Measurements from ENCODE around the gene DLST.
"Not testable (repeated sequence)": the region's sequence is repeated elsewhere in the genome, so short reads cannot be mapped to it uniquely, and the experiment has no call there.

Gene DLST

DNA sequence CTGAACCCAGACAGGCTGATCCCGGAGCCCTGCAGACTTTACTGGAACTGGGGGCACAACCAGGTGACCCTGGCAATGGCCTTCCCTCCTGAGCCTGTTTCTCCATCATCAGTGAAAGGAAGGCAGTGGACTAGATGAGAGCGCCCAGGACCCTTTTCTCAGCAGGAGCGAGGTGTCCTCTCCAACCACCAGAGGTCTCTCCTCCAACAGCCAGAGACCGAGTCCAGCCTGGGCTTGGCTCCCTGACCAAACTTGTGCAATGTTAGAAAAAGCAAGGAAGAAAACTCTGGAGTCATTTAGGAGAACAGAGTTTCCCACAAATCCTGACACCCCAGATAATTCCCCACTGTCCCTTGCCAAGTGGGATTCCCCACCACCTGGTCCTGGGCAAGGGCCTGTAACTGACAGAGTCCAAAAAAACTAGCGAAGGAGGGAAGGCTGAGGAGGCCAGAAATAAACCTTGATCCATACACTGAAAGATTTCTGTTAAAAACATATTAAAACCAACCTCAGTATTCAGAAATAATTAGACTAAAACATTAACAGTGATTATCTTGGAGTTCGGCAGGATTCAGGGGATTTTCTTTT, 32.4 kb downstream of the DLST start:
- no peaks in the 10 kb centered on the region for H3K36me3 Mint-ChIP-seq (ENCODE audit: low read depth)
- H3K27ac Mint-ChIP-seq = no peak overlapping the region
- no peaks in the 10 kb centered on the region for H3K4me1 Mint-ChIP-seq (ENCODE audit: low read depth)
- H3K27me3 Mint-ChIP-seq = no peaks in the 10 kb centered on the region
- no peaks in the 10 kb centered on the region for H3K9me3 Mint-ChIP-seq
- no peak overlapping the region for H3K4me3 Mint-ChIP-seq

DNA sequence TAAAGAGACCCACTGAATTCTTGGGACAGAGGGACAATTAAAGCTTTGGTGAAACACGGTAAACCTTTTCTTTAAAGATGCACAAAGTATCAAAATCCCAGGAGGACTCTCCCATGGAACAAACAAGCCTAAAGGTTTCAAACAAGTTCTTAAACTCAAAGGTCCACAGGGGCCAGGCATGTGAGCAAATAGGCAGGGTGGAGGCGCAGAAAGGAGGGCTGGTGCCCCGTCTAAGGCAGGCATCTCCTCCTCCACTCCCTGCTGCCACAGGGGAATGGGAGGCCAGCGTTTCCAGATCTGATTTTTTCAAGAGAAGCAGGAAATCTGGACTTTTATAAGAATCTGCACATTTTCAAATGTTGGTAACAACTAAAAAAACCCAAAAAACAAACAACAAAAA, 33.7 kb downstream of the DLST start:
- H3K4me3 Mint-ChIP-seq = no peak overlapping the region
- H3K27me3 Mint-ChIP-seq = no peaks in the 10 kb centered on the region
- H3K27ac Mint-ChIP-seq = no peak overlapping the region
- no peaks in the 10 kb centered on the region for H3K4me1 Mint-ChIP-seq (ENCODE audit: low read depth)
- H3K36me3 Mint-ChIP-seq (ENCODE audit: low read depth) = no peaks in the 10 kb centered on the region
- no peaks in the 10 kb centered on the region for H3K9me3 Mint-ChIP-seq

DNA sequence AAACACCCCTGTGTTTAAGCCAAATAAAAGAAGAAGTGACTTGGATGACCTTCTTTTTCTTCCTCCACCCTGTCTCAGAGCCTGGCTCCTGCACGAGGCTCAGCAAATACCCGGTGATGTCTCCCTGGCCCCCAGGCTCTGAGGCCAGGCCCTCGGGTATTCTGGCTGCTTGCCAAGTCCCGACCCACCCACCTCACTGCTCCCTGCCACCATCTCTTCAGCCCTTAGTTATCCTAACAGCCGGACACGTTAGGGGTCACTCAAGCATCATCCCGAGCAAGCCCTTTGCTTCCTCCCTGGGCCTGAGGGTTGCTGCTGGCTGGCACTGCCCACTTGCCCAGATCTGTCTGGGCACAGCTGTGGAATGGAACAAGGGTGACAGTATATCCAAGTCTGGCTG, 34.1 kb downstream of the DLST start:
- Mint-ChIP-seq H3K4me1 (ENCODE audit: low read depth) (no peaks in the 10 kb centered on the region), H3K9me3 (no peaks in the 10 kb centered on the region), H3K36me3 (ENCODE audit: low read depth) (no peaks in the 10 kb centered on the region), H3K27ac (no peak overlapping the region), H3K4me3 (no peak overlapping the region), H3K27me3 (no peaks in the 10 kb centered on the region)

DNA sequence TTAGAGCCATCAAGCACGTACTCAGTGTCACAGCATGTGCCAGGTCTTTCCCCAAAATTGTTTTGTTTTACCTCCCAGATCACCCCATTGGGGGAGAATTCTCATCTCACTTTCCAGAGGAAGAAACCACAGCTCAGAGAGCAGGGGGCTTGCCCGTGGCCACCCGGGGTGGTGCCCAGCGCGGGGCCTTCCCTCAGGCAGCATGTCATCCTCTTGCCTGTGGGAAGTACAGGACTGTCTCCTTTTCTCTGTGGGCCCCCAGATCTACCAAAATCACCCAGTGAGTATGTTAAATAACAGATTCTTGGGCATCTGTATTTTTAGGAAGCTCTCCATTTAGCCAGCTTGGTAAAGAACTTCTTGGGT, 35.4 kb downstream of the DLST start:
- Mint-ChIP-seq H3K36me3 (ENCODE audit: low read depth) (no peaks in the 10 kb centered on the region), H3K27me3 (no peaks in the 10 kb centered on the region), H3K4me3 (no peak overlapping the region), H3K27ac (no peak overlapping the region), H3K9me3 (no peaks in the 10 kb centered on the region), H3K4me1 (ENCODE audit: low read depth) (peaks cover 1% of the 10 kb centered on the region)

DNA sequence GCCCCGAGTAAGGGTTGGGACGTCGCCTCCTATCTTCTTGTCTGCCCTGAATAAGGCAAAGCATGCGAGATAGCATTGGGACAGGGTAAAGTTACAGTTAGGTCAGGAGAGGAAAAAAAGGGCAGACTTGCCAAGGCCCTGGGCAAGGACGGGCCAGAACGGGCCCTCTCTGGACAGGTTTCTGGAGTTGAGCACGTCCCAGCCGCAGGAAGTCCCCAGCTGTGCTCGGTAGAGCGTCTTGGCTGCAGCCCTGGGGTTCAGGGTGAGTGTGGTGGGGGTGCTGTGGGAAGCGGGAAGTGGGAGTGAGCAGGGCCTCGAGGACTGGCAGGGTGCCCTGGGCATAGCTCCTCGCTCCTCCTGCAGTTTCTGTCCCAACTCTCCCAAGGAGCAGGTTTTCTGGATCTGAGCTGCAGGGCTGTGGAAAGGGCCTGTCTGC, 35.9 kb downstream of the DLST start:
- Mint-ChIP-seq H3K36me3 (ENCODE audit: low read depth) (no peaks in the 10 kb centered on the region), H3K27me3 (no peaks in the 10 kb centered on the region), H3K9me3 (no peaks in the 10 kb centered on the region), H3K4me1 (ENCODE audit: low read depth) (peaks cover 6% of the 10 kb centered on the region), H3K27ac (no peak overlapping the region), H3K4me3 (no peak overlapping the region)

DNA sequence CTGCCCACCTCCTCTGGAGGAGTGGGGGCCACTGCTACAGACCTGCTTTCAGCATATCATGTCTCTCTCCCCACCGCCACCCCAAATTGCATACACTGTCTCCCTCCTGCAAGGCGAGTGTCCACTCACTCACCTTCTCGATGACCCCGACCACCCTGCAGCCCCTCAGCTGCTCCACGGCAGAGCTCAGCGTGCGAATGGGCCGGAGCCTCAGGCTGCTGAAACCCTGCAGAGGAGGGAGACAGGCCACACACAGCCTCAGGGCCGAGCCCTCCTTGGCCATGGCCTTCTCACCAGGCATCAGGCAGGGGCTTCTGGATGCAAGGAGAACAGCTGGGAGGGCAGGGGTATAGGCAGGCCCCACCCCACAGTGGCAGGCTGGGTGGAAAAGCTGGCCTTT, 36.7 kb downstream of the DLST start:
- Mint-ChIP-seq H3K27me3 (no peaks in the 10 kb centered on the region), H3K4me1 (ENCODE audit: low read depth) (peaks cover 6% of the 10 kb centered on the region), H3K27ac (no peak overlapping the region), H3K36me3 (ENCODE audit: low read depth) (no peaks in the 10 kb centered on the region), H3K9me3 (no peaks in the 10 kb centered on the region), H3K4me3 (no peak overlapping the region)

DNA sequence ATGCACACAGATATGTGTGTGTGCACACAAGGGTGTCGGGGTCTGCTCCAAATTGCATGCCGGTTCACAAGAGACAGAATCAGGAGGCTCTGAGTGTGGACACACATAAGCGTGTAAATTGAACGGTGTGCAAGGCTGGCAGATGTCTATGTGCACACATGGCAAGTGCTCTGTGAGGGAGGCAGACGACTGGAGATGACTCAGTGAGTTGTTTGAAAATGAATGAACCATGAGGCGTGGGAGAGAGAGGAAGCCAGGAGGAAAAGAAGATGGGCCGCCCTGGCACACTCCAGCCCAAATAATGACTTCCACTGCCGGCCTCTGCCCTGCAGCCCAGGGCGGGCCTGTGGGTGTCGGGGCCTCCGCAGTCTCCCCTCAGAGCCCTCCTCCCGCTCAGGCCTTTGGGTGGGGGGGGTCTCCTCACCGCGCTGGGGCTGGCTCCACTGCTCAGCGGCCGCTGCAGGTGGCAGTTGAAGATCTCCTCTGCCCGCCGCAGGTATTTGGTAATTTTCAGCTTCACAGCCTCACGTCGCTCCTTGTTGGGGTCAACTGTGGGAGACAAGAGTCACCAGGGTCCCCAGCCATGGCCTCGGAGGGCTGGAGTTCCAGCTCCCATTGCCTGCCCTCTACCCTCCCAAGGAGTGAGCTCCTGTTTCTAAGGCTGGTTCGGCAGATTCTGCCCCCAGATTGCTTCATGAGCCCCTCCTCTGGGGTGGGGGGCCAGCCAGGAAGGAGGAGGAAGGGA, 37.9 kb downstream of the DLST start:
- Mint-ChIP-seq H3K27me3 (no peaks in the 10 kb centered on the region), H3K4me3 (no peak overlapping the region), H3K9me3 (no peaks in the 10 kb centered on the region), H3K4me1 (ENCODE audit: low read depth) (peaks cover 6% of the 10 kb centered on the region), H3K36me3 (ENCODE audit: low read depth) (no peaks in the 10 kb centered on the region), H3K27ac (no peak overlapping the region)

DNA sequence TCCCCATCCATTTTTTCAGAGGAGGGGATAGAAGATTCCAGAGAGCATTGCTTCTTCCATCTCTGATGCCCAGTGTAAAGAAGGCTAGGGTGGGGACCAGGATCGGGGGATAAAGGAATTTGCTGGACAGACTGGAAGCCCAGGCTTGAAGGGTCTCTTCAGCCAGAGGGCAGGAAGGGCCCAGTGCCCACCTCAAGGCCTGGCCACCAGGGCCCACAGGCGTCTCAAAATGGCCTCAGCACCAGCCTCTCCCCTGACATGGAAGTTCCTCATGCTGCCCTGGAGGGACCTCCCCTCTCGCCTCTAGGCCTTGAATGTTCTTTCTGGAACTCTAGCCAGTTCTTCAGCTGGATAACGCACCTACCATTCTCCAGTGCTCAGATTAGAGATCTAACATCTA, 38.6 kb downstream of the DLST start:
- Mint-ChIP-seq H3K27me3 (no peaks in the 10 kb centered on the region), H3K27ac (no peak overlapping the region), H3K9me3 (no peaks in the 10 kb centered on the region), H3K4me3 (no peak overlapping the region), H3K36me3 (ENCODE audit: low read depth) (no peaks in the 10 kb centered on the region), H3K4me1 (ENCODE audit: low read depth) (peaks cover 6% of the 10 kb centered on the region)

DNA sequence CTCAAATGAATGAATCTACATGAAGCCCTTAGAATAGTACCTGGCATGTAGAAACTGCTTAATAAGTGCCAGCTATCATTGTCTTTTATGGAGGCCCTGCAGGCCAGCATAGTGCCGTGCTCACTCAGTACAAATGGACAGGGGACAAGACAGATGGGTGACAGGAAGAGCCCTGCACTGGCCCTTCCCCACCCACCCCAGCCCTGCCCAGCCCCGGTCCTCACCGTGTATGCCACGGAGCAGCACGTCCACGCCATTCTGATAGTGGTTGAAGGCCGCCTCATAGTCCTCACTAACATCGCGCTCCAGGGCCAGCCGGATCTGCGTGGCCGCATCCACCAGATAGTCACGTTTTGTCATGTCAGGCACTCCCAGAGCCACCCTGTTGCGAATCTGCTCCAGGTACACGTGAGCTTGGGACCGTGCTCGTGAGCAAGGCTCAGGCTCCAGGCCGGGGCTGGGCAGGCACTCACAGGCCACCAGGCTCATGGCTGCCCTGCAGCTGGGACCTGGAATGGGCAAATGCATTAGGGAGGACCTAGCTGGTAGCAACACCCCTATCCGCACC, 39.4 kb downstream of the DLST start:
- Mint-ChIP-seq H3K27ac (no peak overlapping the region), H3K9me3 (no peaks in the 10 kb centered on the region), H3K4me1 (ENCODE audit: low read depth) (peaks cover 6% of the 10 kb centered on the region), H3K4me3 (no peak overlapping the region), H3K36me3 (ENCODE audit: low read depth) (no peaks in the 10 kb centered on the region), H3K27me3 (no peaks in the 10 kb centered on the region)

DNA sequence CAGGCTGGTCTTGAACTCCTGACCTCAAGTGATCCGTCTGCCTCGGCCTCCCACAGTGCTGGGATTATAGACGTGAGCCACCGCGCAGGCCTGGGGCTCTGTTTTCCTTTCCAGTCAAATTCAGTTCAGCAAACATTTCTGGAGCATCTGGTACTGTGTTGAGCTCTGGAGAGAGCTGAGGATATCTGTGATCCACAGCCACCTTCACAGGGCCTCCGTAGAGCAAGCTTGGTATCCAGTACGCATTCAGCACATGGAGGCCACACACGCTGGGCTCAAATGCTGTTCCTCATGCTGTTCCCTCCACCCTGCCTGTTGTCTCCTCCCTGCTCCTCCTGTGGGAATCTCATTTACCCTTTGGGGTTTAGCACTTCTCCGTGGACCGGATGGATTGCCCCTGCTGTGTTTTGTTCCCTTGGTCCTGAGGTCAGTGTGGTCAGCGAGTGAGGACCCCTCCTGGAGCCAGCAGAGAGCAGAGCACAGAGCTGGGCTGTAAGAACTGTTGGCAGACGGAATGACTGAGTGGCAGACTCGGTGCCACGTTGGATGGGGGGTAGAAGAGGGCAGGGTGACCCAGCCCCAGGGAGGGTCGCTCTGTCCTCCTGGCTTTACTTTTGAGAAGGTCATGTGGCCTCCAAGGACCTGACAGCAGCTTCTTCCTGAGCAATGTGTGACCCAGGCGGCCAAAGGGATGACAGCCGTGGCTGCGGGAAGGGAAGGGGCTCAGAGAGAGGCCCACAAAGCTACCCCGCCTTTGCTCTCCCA, 40.5 kb downstream of the DLST start:
- no peaks in the 10 kb centered on the region for H3K9me3 Mint-ChIP-seq
- no peaks in the 10 kb centered on the region for H3K36me3 Mint-ChIP-seq (ENCODE audit: low read depth)
- peak overlapping the region; percentile 27 for H3K27ac Mint-ChIP-seq
- peaks cover 6% of the 10 kb centered on the region for H3K4me1 Mint-ChIP-seq (ENCODE audit: low read depth)
- H3K4me3 Mint-ChIP-seq = peak overlapping the region; percentile 73
- no peaks in the 10 kb centered on the region for H3K27me3 Mint-ChIP-seq

DNA sequence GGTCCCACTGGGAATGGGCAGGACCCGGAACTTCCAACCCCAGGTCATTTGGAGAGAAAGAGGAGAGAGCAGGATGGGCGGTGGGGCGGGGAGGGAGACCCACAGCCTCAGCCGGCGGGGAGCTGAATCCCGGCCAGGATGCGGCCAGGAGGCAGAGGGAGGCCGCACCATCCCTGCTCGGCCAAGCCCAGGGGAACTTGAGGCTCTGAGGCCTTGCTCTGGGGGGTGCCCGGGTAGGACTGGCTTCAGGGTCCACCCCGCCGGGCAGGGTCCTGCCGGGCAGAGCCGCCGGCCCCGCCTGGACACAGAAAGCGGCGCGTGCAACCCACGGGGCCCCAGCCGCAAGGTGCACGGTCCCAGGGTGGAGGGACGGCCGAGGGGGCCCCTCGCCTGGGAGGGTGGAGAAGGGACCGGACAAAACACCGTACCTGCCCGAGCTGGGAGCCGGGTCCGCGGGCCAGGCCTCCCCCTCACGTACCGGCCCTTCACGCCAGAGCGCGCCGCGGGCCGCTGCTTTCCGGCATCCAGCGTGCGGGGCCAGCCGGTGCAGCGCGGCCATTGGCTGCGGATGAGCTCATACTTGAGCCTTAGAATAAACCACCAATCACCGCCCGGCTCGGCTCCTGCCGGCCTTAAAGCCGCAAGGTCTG, 41.2 kb downstream of the DLST start, which contains the start of gene RPS6KL1:
Gene RPS6KL1, minus strand, starts transcription at position 509 of the 650 bp plus-strand sequence. CDS start 1,719 bp downstream, outside the sequence.
- Mint-ChIP-seq H3K36me3 (ENCODE audit: low read depth) (no peaks in the 10 kb centered on the region), H3K27me3 (no peaks in the 10 kb centered on the region), H3K9me3 (no peaks in the 10 kb centered on the region), H3K27ac (peak within 1 kb of the TSS; percentile 27), H3K4me3 (peak within 1 kb of the TSS; percentile 73), H3K4me1 (ENCODE audit: low read depth) (peaks cover 6% of the 10 kb centered on the region)

DNA sequence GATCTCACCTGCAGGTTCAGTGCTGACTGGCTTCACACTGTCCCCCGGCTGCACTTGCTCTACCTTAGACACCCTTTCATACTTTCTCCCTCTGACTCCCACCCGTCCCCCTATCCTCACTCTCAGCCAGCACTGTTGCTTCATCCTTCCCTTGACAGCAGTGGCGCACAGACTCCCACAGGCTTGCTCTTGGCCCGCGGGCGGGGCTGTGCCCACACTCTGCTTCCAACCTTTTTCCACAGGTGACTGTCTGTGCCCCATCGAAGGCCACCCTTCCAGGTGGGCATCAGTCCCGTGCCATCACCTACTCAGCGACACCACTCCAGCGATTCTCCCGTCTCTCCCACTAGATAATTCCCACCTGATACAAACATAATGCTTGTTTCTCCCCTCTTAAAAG, 42.3 kb downstream of the DLST start:
- no peaks in the 10 kb centered on the region for H3K27me3 Mint-ChIP-seq
- no peaks in the 10 kb centered on the region for H3K36me3 Mint-ChIP-seq (ENCODE audit: low read depth)
- no peak overlapping the region for H3K27ac Mint-ChIP-seq
- no peaks in the 10 kb centered on the region for H3K9me3 Mint-ChIP-seq
- peak overlapping the region; percentile 1 for H3K4me3 Mint-ChIP-seq
- H3K4me1 Mint-ChIP-seq (ENCODE audit: low read depth) = peaks cover 6% of the 10 kb centered on the region

DNA sequence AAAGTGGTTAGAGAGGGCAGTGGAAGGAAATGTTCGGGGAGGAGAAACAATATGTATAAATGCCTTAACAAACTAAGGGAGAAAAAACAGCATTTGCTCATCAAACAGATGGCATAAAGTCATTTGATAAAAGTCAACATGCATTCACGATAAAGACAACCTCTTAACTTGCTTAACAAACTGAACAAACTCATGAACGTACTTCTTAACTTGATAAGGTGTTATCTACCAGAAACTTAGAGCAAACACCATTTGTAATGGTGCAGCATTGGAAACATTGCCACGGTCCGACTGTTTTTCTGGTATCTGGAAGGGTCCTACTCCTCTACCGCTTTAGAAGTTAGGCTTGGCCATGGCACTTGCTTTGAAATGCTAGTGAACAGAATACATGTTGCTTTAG, 45.5 kb downstream of the DLST start:
- no peaks in the 10 kb centered on the region for H3K36me3 Mint-ChIP-seq (ENCODE audit: low read depth)
- H3K9me3 Mint-ChIP-seq = no peaks in the 10 kb centered on the region
- H3K4me1 Mint-ChIP-seq (ENCODE audit: low read depth) = peaks cover 5% of the 10 kb centered on the region
- H3K27ac Mint-ChIP-seq = no peak overlapping the region
- no peak overlapping the region for H3K4me3 Mint-ChIP-seq
- H3K27me3 Mint-ChIP-seq = no peaks in the 10 kb centered on the region

DNA sequence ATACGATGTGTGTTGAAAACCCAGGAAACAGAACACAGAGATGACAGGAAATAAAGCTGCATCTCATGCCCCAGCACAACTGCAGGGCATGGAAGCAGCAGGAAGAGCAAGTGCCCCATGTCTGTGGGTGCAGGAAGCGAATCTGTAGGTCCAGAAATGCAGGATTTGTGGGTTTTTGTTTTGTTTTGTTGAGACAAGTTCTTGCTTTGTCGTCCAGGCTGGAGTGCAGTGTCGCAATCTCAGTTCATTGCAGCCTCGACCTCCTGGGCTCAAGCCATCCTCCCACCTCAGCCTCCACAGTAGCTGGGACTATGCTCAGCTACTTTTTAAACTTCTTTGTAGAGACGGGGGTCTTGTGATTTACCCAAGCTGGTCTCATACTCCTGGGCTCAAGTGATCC, 47.5 kb downstream of the DLST start:
- no peaks in the 10 kb centered on the region for H3K36me3 Mint-ChIP-seq (ENCODE audit: low read depth)
- no peak overlapping the region for H3K4me3 Mint-ChIP-seq
- peaks cover 7% of the 10 kb centered on the region for H3K4me1 Mint-ChIP-seq (ENCODE audit: low read depth)
- H3K9me3 Mint-ChIP-seq = no peaks in the 10 kb centered on the region
- peaks cover 6% of the 10 kb centered on the region for H3K27me3 Mint-ChIP-seq
- no peak overlapping the region for H3K27ac Mint-ChIP-seq

DNA sequence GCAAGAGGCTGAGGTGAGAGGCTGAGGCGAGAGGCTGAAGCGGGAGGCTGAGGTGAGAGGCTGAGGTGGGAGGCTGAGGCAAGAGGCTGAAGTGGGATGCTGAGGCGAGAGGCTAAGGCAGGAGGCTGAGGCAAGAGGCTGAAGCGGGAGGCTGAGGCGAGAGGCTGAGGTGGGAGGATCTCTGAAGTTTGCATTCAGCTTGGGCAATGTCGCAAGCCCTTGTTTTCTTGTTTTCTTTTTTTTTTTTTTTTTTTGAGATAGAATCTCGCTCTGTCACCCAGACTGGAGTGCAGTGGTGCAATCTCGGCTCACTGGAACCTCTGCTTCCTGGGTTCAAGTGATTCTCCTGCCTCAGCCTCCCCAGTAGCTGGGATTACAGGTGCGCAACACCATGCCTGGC, 50.0 kb downstream of the DLST start:
- not testable (repeated sequence) for H3K36me3 Mint-ChIP-seq (ENCODE audit: low read depth); H3K4me3 Mint-ChIP-seq; H3K27me3 Mint-ChIP-seq; H3K9me3 Mint-ChIP-seq; H3K27ac Mint-ChIP-seq
- H3K4me1 Mint-ChIP-seq (ENCODE audit: low read depth) = peaks cover 11% of the 10 kb centered on the region
